ENCODE measurements around the gene ACMSD.

The ACMSD gene

DNA sequence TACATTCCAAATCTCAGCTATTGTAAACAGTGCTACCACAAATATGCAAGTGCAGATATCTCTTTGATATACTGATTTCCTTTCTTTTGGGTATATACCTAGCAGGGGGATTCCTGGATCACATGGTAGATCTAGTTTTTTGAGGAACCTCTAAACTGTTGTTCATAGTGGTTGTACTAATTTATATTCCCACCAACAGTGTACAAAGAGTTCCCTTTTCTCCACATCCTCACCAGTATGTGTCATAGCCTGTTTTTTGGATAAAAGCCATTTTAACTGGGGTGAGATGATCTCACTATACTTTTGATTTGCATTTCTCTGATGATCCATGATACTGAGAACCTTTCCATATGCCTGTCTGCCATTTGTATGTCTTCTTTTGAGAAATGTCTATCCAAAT lies 73.9 kb downstream of the ACMSD start:
- Histone ChIP-seq H3K4me3 (replicated peaks; ENCODE audit: insufficient read depth, low read length) (no peak overlapping the region), H3K27me3 (ENCODE audit: insufficient read depth, poor library complexity, severe bottlenecking) (no peaks in the 10 kb centered on the region), H3K27ac (replicated peaks) (no peak overlapping the region)
- no peak for DNase-seq (ENCODE audit: low read depth in 1 of 2, low spot score in 1 of 2)
- TF ChIP-seq POLR2AphosphoS5 (IDR thresholded peaks at IDR 0.05; ENCODE audit: low read depth) (no peak), SPI1 (IDR thresholded peaks at IDR 0.05; ENCODE audit: borderline replicate concordance, low read depth) (no peak), GABPA (IDR thresholded peaks at IDR 0.05; ENCODE audit: low read depth) (no peak)
- TF ChIP-seq, protein P1, sequence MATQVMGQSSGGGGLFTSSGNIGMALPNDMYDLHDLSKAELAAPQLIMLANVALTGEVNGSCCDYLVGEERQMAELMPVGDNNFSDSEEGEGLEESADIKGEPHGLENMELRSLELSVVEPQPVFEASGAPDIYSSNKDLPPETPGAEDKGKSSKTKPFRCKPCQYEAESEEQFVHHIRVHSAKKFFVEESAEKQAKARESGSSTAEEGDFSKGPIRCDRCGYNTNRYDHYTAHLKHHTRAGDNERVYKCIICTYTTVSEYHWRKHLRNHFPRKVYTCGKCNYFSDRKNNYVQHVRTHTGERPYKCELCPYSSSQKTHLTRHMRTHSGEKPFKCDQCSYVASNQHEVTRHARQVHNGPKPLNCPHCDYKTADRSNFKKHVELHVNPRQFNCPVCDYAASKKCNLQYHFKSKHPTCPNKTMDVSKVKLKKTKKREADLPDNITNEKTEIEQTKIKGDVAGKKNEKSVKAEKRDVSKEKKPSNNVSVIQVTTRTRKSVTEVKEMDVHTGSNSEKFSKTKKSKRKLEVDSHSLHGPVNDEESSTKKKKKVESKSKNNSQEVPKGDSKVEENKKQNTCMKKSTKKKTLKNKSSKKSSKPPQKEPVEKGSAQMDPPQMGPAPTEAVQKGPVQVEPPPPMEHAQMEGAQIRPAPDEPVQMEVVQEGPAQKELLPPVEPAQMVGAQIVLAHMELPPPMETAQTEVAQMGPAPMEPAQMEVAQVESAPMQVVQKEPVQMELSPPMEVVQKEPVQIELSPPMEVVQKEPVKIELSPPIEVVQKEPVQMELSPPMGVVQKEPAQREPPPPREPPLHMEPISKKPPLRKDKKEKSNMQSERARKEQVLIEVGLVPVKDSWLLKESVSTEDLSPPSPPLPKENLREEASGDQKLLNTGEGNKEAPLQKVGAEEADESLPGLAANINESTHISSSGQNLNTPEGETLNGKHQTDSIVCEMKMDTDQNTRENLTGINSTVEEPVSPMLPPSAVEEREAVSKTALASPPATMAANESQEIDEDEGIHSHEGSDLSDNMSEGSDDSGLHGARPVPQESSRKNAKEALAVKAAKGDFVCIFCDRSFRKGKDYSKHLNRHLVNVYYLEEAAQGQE (IDR thresholded peaks at IDR 0.05; ENCODE audit: insufficient replicate concordance, low read depth): no peak
- TF ChIP-seq, protein P2, sequence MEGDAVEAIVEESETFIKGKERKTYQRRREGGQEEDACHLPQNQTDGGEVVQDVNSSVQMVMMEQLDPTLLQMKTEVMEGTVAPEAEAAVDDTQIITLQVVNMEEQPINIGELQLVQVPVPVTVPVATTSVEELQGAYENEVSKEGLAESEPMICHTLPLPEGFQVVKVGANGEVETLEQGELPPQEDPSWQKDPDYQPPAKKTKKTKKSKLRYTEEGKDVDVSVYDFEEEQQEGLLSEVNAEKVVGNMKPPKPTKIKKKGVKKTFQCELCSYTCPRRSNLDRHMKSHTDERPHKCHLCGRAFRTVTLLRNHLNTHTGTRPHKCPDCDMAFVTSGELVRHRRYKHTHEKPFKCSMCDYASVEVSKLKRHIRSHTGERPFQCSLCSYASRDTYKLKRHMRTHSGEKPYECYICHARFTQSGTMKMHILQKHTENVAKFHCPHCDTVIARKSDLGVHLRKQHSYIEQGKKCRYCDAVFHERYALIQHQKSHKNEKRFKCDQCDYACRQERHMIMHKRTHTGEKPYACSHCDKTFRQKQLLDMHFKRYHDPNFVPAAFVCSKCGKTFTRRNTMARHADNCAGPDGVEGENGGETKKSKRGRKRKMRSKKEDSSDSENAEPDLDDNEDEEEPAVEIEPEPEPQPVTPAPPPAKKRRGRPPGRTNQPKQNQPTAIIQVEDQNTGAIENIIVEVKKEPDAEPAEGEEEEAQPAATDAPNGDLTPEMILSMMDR (IDR thresholded peaks at IDR 0.05; ENCODE audit: insufficient read depth, low read length): no peak

DNA sequence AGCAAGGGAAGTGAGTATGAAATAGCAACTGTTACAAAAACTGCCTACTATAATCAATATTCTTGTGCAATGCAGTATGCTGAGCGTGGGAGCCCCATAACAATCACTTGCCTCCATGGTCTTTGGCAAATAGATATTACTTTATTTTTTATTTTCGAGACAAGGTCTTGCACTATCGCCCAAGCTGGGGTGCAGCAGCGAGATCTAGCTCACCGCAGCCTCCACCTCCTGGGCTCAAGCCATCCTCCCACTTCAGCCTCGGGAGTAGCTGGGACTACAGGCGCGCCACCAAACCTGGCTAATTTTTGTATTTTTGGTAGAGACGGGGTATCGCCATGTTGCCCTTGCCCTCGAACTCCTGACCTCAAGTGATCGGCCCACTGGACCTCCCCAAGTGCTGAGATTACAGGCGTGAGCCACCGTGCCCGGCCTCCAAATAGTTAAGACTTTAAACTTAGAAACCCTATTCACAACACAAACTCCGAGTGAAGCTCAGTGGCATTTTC lies 79.0 kb downstream of the ACMSD start:
- DNase-seq (ENCODE audit: low read depth in 1 of 2, low spot score in 1 of 2): peak in 1 of 2 experiments; percentile 17
- TF ChIP-seq, protein P2 (IDR thresholded peaks at IDR 0.05; ENCODE audit: insufficient read depth, low read length): no peak
- no peak for TF ChIP-seq GABPA (IDR thresholded peaks at IDR 0.05; ENCODE audit: low read depth)
- TF ChIP-seq, protein P1 (IDR thresholded peaks at IDR 0.05; ENCODE audit: insufficient replicate concordance, low read depth): no peak
- TF ChIP-seq POLR2AphosphoS5 (IDR thresholded peaks at IDR 0.05; ENCODE audit: low read depth): no peak
- no peak for TF ChIP-seq SPI1 (IDR thresholded peaks at IDR 0.05; ENCODE audit: borderline replicate concordance, low read depth)
- Histone ChIP-seq H3K27ac (replicated peaks) (peak overlapping the region; percentile 98), H3K4me3 (replicated peaks; ENCODE audit: insufficient read depth, low read length) (peak overlapping the region; percentile 56), H3K27me3 (ENCODE audit: insufficient read depth, poor library complexity, severe bottlenecking) (no peaks in the 10 kb centered on the region)

DNA sequence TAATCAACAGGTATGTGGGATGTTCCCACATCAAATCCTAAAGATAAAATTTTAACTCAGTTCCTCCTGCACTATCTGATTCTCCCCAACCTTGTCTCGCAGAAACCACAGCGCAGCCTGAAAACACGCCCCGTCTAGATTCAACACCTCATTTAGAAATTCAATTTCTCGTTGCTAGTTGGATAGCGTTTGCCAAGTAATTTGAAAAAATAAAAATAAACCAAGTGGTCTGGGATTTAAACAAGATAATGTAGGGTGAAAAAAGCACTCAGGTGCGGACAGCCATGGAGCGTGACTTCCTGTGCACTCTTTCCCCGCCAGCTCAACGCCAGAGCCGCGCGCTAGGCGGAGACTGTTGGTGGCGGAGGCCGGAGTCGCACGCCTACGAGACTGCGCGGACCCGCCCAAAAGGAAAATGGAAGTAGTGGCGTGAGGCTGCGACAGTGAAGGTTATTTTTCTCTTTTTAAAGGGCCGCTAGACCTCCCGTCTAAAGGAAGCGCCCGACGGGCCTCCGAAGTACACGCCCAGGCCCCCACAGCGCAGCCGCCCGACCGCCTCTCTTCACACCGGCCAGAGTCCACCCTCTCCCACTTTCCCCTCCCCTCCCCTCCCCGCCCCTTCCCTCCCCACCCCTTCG lies 79.6 kb downstream of the ACMSD start:
- TF ChIP-seq, protein P2 (IDR thresholded peaks at IDR 0.05; ENCODE audit: insufficient read depth, low read length): no peak
- TF ChIP-seq POLR2AphosphoS5 (IDR thresholded peaks at IDR 0.05; ENCODE audit: low read depth) (peak; percentile 85), GABPA (IDR thresholded peaks at IDR 0.05; ENCODE audit: low read depth) (peak; percentile 19; the same call in 1 of the 2 replicates), SPI1 (IDR thresholded peaks at IDR 0.05; ENCODE audit: borderline replicate concordance, low read depth) (peak; percentile 35; the same call in 1 of the 2 replicates)
- TF ChIP-seq, protein P1 (IDR thresholded peaks at IDR 0.05; ENCODE audit: insufficient replicate concordance, low read depth): peak; percentile 46
- Histone ChIP-seq H3K27ac (replicated peaks) (peak overlapping the region; percentile 98), H3K27me3 (ENCODE audit: insufficient read depth, poor library complexity, severe bottlenecking) (no peaks in the 10 kb centered on the region), H3K4me3 (replicated peaks; ENCODE audit: insufficient read depth, low read length) (peak overlapping the region; percentile 56)
- peak in 1 of 2 experiments; percentile 80 for DNase-seq (ENCODE audit: low read depth in 1 of 2, low spot score in 1 of 2)

All from HL-60 (cell line).